CD4-positive, alpha-beta T cell treated with Interleukin-15 for 1 hour (primary cell): ENCODE measurements around the gene COX10.
"Not testable (repeated sequence)": the region's sequence is repeated elsewhere in the genome, so short reads cannot be mapped to it uniquely, and the experiment has no call there.

Source experiments
- DNase-seq: peaks from one replicate; pipeline ENCODE4 v3.0.0-alpha.2; 2020

Gene COX10

DNA sequence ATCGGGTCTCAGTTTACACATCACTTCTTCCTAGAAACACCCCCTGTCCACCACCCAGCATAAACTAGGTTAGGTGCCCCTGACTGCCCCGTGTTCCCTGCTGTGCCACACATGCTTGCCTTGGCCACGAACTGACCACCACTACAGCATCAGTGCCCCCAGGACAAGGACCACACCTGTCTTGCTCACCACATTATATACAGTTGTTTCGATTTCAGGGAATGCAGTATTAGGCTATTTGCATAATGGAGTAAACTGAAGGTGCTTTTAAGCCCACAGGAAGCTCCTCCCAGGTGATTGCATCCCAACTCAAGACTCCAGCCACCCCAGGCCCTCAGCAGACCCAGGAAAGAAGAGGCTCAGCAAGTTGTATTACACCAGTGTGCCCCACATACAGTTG is 117.1 kb downstream of the COX10 start:
- not testable (repeated sequence) for DNase-seq

GRCh38 chr17:14190774-14191173 is 121.5 kb downstream of the COX10 start:
- DNase-seq, result not testable (repeated sequence)

DNA sequence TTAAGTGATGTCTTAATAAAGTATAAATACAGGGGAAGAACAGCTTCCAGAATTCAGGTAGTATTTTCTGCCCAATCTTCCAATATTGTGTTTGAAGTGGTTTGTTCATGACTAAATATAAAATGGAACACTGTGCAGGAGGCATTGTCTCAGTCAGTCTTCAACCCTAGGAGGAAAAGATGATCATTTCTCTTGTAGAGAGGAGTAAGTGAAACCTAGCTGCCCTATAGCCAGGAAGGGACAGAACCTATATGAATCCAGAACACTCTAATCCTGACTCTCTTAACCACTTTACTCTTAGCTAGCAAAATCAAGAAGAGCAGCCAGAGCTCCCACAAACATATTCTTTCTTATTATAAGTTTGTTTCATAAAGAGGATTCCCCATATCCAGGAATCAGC is 122.2 kb downstream of the COX10 start:
- not testable (repeated sequence) for DNase-seq

DNA sequence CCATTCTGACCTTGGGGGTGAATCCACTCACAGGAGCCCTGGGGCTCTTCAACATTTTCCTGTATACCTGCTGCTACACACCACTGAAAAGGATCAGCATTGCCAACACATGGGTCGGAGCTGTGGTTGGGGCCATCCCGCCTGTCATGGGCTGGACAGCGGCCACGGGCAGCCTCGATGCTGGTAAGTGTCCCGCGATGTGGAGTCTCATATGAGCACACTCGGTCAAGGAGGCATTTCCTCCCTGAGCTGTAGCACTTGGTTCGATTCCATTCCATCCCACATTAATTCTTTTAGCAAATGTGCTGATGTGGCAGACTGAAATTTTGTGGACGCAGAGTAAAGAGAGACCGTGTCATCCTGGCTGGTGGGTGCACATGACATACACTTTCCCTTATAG is 122.7 kb downstream of the COX10 start:
- DNase-seq, result not testable (repeated sequence)

DNA sequence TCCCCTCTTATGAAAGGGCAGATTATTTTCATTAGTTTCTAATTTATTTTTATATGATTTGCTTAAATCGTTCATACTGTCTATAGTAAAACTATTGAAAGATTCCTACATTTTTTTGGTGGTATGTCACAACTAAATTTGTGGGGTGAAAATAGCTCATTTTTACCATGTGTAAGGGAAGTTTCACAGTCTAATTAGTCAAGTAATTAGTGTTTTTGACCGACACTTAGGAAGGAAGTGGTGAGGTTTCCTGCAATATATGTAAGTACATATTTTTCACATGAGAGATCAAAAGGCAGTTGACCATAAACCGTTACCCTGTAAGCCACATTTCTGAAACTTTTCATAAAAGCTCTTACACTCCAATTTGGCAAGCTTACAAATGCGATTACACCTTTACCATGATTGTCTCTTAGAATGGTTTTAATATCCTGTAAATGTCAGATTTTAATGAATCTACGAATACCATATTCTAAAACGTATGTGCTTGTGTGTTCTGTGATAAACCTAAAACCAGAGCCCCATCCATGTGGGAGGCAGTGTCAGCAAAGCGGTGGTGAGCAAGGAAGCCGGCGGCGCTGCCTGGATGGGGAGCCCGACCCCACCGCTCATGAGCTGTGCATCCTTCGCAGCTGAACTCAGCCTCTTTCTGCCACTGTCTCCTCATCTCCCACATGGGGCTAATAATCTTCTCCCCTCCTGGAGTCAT is 123.5 kb downstream of the COX10 start:
- DNase-seq, result not testable (repeated sequence)

DNA sequence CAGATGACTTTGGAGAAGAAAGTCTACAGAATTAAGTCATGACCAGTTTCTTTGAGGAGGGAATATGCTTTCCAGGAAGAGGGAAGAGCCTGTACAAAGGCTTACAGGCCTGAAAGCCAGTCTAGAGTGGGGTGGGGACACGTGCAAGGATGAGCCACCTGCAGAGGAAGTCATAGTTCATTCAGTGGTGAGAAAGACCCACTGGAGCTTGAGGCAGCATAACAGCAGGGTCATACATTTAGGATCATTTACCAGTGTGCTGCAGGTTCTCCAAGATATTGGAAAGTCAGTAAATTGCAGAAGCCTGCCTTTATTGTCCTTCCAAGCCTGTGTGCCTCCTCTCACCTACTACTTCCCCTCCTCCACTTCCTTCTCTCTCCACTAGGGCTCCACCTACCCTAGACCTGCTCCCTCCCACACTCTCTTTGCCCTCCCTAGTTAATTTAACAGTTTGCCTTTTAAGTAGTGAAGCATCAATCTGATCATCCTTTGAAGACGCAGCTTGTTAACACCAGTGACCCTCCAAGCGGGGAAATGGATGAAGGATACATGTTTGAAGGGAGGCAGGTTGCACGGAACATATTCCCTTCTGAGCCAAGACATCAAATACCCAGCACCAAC is 127.2 kb downstream of the COX10 start:
- no peak for DNase-seq

DNA sequence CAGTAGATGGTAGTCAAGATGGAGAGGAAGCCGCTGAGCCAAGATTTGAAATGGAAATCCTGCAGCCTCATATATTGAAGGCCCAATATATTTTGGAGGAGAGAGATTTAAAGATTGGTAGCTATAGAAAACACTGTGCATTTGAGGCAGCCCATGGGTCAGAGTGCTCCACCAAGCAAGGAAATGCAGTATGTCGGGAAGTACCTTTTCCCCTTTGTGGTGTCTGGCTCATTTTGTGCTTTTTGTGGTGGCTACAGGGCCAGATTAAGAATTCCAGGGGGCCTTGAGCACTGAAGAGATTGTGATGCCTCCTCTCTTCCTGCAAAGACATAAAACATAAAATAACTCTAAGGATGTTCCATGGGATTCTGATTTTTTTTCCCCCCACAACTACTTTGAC is 127.8 kb downstream of the COX10 start:
- DNase-seq, result no peak

- no peak for DNase-seq
Measured at GRCh38 chr17:14197586-14197985, 128.3 kb downstream of the COX10 start.

GRCh38 chr17:14198013-14198412 is 128.7 kb downstream of the COX10 start:
- DNase-seq, result no peak

- DNase-seq, result no peak
Measured at GRCh38 chr17:14198575-14198974, 129.3 kb downstream of the COX10 start.

DNA sequence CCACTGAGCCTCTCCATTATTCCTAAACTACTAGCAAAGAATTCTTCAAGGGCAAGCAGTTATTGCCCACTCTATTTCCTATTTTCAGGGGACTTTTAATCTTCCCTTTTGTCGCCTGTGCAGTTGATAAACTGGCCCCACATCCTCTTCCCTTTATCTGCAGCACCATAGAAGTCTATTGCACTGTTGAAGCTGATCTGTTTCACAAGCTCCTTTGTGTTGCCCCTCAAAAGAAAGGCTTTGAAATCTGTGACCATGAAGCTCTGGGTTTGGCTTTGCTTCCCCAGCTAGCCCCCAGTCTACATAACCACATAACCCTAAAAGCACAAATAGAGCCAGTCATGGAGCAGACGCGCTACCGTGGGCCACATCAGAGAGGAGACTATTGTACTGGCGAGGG is 130.3 kb downstream of the COX10 start:
- DNase-seq, result no peak

- no peak for DNase-seq
Measured at GRCh38 chr17:14200354-14200753, 131.1 kb downstream of the COX10 start.

GRCh38 chr17:14201021-14201987 is 132.0 kb downstream of the COX10 start:
- peak; percentile 66 for DNase-seq

DNA sequence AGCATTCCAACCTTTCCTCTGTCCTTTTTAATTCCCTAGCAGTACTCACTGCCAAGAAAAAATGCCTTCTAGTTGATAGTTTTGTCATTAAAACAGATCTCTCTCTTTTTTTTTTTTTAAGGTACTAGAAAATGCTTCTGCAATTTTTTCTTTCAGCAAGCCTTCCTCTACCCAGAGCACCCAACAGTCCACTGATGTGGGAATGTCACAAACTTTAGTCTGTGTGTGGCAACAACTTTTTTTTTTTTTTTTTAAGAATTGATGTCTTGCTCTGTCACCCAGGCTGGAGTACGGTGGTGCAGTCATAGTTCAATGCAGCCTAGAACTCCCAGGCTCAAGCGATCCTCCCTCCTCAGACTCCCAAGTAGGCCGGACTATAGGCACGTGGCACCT is 132.7 kb downstream of the COX10 start:
- no peak for DNase-seq

DNA sequence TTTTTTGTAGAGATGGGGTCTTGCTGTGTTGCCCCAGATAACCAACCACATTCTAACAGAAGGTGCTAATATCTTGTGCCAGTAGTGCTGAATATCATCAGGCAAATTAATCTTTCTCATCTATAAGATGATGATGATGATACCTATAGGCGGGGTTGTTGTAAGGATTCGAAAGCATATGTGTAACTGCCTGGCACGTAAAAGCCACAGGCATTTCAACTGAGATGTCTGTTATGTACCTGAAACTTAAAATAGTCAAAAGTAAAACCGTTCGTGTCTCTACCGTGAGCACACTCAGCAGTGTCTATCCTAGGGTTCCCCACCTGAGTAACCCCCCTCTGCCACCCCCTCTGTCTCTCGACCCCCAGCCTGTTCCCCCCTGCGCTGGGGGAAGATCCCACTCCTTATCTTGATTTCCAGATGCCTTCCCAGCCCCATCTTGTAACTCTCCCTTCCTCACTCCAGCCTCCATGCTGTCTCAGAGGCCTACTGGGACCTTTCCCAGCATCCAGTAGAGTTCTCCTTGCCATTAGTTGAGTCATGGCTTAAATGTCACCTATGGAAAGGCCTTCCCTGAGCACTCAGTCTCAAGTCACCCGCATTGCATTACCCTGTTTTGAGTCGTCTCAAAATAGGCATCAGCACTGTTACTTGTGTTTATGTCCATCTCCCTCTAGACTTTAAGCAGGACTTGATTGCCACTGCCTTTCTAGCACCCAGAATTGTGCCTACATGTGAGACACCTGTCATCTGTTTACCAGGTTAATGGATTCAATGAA is 133.3 kb downstream of the COX10 start:
- DNase-seq, result no peak

GRCh38 chr17:14203388-14203787 is 134.1 kb downstream of the COX10 start:
- no peak for DNase-seq

GRCh38 chr17:14204084-14204483 is 134.8 kb downstream of the COX10 start:
- DNase-seq, result no peak

DNA sequence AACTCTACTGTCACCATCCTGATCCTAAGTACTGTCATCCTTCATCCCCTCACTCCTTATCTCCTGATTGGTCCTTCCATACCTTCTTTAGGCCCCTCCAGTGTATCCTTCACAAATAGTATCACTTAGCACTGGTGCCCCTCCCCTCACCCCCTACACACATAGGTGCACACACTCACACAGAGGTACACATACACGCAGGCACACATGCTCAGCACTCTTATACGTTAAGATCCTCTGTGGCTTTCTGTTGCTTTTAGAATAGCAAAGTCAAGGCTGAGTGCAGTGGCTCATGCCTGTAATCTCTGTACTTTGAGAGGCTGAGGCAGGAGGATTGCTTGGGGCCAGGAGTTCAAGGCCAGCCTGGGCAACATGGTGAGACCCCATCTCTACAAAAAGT is 135.2 kb downstream of the COX10 start:
- DNase-seq, result no peak

DNA sequence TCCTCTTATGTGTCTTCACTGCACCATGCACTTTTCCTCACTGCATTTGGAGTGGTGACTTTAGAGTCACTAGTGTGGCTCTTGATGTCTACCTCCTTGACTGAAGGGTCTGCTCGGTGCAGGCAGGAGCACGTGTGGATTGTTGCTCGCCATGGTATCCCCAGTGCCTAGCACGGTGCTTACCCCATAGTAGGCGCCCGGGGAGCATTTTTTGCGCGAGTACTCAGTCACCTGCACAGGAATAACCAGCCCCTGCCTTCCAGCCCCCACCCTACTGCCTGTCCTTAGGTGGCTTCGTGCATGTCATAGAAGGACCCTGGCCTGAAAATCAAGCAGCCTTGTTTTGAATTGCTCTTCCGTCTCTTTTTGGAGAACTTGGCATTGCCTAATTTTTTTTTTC is 136.1 kb downstream of the COX10 start:
- DNase-seq, result no peak

GRCh38 chr17:14205992-14206461 is 136.7 kb downstream of the COX10 start:
- peak; percentile 53 for DNase-seq

- no peak for DNase-seq
Measured at GRCh38 chr17:14206891-14207290, 137.6 kb downstream of the COX10 start.

DNA sequence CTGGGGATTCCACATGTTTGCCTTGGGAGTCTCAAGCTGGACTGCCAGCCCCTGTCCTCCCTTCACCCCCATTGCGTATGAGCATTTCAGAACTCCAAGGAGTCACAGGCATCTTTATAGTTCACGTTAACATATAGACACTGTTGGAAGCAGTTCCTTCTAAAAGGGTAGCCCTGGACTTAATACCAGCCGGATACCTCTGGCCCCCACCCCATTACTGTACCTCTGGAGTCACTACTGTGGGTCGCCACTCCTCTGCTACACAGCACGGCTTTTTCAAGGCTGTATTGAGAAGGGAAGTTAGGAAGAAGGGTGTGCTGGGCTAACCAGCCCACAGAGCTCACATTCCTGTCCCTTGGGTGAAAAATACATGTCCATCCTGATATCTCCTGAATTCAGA is 138.5 kb downstream of the COX10 start:
- no peak for DNase-seq

- no peak for DNase-seq
Measured at GRCh38 chr17:14209215-14209614, 139.9 kb downstream of the COX10 start.
